Measurements from ENCODE around the gene USP40. TPM values are rescaled to one million over a fixed set of nuclear protein-coding genes. Genes with fewer than 3 reads are reported as not detected.

Gene USP40
- total RNA-seq, 1 experiment from 2014 or later, result 10.3 TPM

- TF ChIP-seq E2F1 (CRISPR knock-in tag; IDR thresholded peaks at IDR 0.05), result no peak
- TF ChIP-seq JUN (CRISPR knock-in tag; IDR thresholded peaks at IDR 0.05), result no peak
- TF ChIP-seq IRF2 (CRISPR knock-in tag; IDR thresholded peaks at IDR 0.05; ENCODE audit: borderline replicate concordance, low read depth), result no peak
- no peak for TF ChIP-seq ZNF263 (CRISPR knock-in tag; IDR thresholded peaks at IDR 0.05; ENCODE audit: low read depth)
- TF ChIP-seq TCF7 (CRISPR knock-in tag; IDR thresholded peaks at IDR 0.05; ENCODE audit: low read depth), result no peak
- no peak for TF ChIP-seq CREM (CRISPR knock-in tag; IDR thresholded peaks at IDR 0.05)
- TF ChIP-seq ZNF281 (CRISPR knock-in tag; IDR thresholded peaks at IDR 0.05), result no peak
- TF ChIP-seq ETV6 (CRISPR knock-in tag; IDR thresholded peaks at IDR 0.05), result no peak
These were observed 46.6 kb downstream of the USP40 start (continued) for GRCh38 chr2:233519787-233520611.

GRCh38 chr2:233513953-233514655, 52.5 kb downstream of the USP40 start:
- CTCF ChIA-PET, result no interaction called here
- peaks cover 14% of the 10 kb centered on the region for H3K9me3 Mint-ChIP-seq
- H3K4me3 Mint-ChIP-seq, result no peak overlapping the region
- no peak for DNase-seq (ENCODE audit: low spot score)
- peaks cover 4% of the 10 kb centered on the region for H3K36me3 Mint-ChIP-seq
- ATAC-seq, result no peak
- no peaks in the 10 kb centered on the region for H3K4me1 Mint-ChIP-seq
- H3K27ac Mint-ChIP-seq, result no peak overlapping the region
- POLR2A ChIA-PET, result no interaction called here
- H3K27me3 Mint-ChIP-seq (ENCODE audit: low read depth), result no peaks in the 10 kb centered on the region
- TF ChIP-seq NFYB (CRISPR knock-in tag; conservative IDR thresholded peaks at IDR 0.05; ENCODE audit: low read depth) (no peak), FOXP1 (CRISPR knock-in tag; IDR thresholded peaks at IDR 0.05; ENCODE audit: borderline replicate concordance) (no peak), HMGXB4 (CRISPR knock-in tag; IDR thresholded peaks at IDR 0.05) (no peak), ATF3 (CRISPR knock-in tag; conservative IDR thresholded peaks at IDR 0.05) (no peak), CREM (CRISPR knock-in tag; IDR thresholded peaks at IDR 0.05) (no peak), ETV6 (CRISPR knock-in tag; IDR thresholded peaks at IDR 0.05) (no peak), ZNF425 (CRISPR knock-in tag; conservative IDR thresholded peaks at IDR 0.05) (no peak), SOX15 (CRISPR knock-in tag; IDR thresholded peaks at IDR 0.05) (no peak), ZNF416 (CRISPR knock-in tag; IDR thresholded peaks at IDR 0.05) (no peak), ZNF317 (CRISPR knock-in tag; IDR thresholded peaks at IDR 0.05; ENCODE audit: borderline replicate concordance, low read depth) (no peak), ZSCAN18 (CRISPR knock-in tag; IDR thresholded peaks at IDR 0.05) (no peak), FOXJ3 (CRISPR knock-in tag; IDR thresholded peaks at IDR 0.05; ENCODE audit: borderline replicate concordance) (no peak), EMX1 (CRISPR knock-in tag; IDR thresholded peaks at IDR 0.05) (no peak), FOXK1 (CRISPR knock-in tag; IDR thresholded peaks at IDR 0.05) (no peak), ZNF396 (CRISPR knock-in tag; IDR thresholded peaks at IDR 0.05; ENCODE audit: borderline replicate concordance) (no peak)
